ENCODE results near the gene RND2.
"Not testable (repeated sequence)": the region's sequence is repeated elsewhere in the genome, so short reads cannot be mapped to it uniquely, and the experiment has no call there.

The RND2 gene

DNA sequence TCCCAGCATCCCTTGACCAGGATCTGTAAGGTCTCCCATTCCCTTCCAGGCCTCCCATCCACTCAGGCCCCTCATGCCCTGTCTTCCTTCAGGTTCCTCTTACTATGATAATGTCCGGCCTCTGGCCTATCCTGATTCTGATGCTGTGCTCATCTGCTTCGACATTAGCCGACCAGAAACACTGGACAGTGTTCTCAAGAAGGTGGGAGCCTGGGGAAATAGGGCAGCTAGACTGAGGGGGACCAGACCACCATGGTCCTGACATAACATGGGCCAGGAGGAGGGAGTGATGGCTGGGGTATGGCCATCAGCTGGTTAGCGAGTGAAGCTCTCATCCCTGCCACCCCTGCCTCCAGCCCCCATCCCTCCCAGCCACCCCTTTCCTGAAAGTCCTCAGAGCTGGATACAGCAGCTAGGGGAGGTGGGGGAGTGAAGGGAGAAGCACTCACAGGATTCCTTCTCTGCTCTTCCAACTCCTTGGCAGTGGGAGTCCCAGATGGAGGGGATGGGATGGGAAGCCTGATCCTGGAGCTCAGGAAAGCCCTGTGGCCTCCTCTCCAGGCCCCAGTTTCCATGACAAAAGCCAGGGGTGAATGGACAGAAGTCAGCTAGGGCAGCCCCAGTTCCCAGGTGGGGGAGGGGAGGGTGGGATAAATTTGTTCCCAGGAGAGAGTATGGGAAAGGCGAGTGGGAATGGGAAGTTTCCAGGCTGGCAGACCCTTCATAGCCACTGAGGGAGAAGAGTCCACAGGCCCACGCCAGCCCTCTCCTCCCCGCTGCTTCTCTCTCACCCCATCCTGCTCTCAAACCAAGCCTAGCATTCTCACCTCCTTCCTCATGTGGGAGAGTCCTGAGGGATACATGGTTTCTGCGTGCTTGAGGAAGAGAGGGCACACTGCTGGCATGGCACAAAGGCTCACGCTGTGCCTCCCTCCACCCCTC is 2.3 kb downstream of the RND2 start:
- no peak for DNase-seq

DNA sequence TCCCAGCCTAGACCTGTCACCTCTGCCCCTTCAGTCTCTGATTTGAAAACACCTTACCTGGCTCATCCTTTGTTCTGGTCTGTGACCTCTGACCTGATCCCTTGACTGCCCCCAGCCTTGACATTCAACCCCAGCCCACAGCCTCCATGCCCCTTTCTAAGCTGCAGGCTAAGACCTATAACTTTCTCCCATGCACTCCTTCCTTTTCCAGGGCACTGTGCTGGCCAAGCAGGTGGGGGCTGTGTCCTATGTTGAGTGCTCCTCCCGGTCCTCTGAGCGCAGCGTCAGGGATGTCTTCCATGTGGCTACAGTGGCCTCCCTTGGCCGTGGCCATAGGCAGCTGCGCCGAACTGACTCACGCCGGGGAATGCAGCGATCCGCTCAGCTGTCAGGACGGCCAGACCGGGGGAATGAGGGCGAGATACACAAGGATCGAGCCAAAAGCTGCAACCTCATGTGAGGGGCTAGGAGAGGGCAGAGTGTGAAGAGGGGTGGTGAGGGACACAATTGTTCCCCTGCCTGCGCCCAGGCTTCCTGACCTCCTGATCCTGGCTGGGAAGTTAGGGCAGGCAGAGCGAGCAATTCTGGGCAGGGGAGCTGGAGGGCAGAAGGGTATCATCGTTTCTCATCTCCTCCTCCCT is 3.3 kb downstream of the RND2 start:
- DNase-seq, result no peak

DNA sequence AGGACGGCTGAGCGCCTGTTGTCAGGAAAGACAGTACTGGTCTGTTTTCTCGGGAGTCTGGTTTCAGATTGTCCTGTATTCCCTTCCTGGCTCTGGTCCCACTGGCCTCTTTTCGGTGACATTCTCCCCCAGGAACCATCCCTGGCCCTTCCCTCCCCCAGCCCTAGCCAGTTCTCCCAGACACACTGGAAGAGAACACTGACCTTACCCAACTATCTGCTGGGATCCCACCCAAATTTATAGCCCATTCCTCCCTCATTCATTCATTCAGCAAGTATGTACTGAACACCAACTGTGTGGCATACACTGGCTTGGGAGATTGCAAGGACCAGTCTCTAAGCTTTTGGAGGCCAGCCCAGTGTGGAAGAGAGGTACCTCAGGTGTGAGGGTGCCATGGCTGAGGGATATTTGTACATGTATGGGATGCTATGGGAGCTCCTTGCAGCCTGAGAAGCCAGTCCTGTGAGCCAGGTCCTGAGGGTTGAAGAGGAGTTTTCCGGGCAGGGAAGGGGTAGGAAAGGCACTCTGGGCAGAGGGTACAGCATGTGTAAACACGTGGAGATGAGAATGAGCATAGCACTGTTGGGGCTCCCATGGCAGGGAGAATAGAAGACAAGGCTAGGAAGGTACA is 5.2 kb downstream of the RND2 start:
- no peak for DNase-seq

DNA sequence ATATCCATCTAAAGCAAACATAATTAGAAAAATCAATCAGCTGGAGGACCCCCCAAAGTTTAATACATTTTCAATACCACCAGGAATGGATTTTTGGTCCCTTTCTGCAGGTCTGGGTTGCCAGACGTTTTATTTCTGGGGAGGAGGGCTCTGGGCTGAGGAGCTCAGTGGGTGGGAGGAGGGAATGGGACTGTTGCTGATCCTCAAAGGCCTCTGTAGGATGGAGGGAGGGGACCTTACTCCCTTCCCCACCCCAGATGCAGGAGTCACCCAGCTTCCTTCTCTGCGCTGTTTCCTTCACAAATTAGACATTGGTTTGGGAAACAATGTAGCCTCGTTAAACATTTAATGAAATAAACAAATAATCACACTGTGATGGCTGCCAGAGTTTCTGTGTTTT is 6.6 kb downstream of the RND2 start:
- no peak for DNase-seq

DNA sequence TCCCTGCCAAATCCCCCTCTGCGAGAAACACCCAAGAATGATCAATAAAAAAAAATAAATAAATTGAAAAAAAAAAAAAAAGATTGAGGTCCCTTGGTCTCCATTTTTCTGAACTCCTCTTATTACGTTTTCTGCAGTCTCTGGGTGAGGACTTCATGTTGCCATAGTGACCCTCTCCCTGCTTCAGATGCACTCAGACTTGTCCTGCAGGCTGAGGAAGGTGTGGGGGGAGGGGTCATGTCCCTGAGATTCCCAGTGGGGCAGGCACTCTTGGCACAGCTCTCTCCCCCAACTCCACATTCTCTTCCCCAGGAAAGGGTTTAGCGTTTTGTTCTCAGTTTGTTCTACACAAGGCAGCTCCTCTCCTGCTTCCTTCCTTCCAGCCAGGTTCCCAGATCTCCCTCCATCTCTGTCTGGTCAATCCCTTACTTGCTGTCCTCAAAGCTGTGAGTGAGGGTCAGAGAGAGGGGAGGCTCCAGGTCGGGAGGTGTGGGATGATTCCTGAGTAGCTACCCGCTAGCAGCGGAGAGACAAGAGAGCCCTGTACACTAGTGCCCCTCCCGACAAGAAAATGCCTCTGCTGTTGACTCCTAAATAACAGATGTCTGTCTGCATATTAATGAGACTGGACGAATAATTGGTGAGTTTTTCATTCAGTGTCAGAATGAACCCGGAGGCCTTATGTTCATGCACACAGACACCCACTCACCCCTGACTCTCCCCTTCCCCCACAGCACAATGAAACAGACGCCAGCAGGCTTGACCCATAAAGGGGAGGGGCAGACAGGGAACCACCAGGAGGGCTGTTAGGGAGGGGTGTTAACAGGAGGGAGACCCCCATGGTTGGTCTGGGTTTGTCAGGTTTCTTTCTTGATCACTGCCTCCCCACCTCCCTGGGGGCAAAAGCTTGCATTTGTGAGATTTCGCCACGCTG is 9.2 kb downstream of the RND2 start:
- DNase-seq, result no peak

DNA sequence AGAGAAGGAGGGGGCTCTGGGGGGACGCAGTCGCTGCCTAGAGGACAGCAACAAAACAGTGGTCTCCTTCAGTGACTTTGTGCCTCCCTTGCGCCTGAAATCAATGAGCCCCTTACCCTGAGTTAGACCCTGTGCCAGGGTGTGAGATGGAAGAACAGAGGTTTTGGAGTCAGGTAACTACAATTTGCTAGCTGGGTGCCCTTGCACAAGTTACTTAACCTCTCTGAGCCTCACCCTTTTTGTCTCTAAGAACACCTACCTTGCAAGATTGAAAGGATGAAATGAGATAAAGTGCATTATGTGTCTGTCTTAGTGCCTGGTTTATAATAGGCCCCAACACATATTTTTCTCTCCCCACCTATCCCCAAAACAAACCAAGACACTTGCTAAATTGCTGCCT is 9.9 kb downstream of the RND2 start:
- no peak for DNase-seq

DNA sequence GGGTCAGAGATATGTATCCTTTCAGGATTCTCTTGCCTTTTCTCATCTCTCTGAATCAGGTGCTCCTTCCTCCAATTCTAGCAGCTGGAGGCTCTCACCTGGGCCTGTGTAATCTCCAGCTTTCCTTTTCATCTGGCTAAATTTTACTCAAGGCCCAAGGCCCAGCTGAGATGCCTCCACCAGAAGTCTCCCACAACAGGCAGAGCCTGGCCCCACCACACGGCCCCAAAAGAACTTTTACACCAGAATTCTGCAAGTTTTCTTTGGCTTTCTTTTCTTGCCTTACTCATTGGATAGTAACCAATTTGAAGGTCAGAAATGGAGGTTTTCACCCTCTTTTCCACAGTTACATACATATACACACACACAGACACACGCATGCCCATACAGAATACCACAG is 14.6 kb downstream of the RND2 start:
- no peak for DNase-seq

DNA sequence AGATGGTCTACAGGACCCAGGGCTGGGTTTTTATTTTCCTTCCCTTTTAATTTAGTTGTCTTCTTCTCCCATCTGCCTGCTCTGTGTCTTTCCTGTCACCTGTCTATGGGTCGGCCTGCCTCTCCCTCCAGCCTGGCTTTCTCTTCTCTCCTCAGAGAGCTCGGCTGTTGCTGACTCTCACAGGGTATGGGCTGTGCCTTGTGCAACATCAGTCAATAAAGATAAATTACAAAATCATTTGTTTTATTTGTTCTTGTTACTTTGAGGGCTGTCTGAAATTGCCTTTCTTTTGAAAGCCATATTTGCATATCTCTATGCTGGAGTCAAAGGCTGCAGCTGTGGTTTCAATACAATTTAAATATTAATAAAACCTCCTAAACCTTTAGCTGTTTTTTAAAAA is 15.6 kb downstream of the RND2 start:
- DNase-seq, result no peak

DNA sequence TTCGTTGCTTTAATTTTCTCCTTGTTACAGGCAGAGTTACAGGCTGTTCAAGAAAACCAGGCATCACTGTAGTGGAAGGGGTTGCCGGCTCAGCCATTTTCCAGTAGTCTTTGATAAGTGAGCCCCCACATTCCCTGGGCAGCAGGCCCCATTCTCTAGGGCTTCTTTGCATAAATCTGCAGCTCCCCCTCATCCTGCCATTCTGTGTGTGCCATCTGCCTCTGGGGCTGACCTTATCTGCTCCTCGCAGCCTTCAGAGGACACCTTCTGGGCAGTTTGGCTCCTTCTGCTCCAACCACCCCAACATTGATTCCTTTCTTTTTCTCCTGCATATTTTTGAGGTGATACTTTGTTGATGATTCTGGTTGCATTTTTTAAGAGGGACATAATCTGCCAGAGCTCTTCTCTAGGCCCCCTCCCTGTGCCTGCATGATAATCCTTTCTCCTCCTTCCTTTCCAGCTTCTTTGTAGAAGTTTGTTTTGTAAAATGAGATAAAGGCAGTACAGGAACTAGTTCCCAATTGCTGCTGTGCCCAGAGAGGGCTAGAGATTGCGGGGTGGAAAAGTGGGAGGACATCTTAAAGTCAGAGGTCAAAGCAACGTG is 17.1 kb downstream of the RND2 start:
- no peak for DNase-seq

DNA sequence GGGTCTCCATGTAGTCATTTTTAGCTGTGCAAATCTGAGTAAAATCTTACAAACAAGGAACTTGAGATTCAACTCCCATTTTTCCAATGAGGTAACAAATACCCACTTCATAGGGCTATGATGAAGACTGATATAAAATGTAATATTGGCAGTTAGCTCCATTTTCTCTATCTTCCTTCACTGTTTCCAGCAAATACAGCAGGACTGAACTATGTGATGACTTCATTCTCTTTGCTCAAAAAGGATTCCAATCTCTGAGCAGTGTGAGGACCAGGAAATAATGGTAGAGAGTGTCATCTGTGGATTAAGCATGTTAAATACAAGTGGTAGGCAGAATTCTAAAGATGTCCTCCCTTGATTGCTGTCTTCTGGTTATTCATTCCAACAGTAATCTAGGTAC is 18.3 kb downstream of the RND2 start:
- DNase-seq, result no peak

DNA sequence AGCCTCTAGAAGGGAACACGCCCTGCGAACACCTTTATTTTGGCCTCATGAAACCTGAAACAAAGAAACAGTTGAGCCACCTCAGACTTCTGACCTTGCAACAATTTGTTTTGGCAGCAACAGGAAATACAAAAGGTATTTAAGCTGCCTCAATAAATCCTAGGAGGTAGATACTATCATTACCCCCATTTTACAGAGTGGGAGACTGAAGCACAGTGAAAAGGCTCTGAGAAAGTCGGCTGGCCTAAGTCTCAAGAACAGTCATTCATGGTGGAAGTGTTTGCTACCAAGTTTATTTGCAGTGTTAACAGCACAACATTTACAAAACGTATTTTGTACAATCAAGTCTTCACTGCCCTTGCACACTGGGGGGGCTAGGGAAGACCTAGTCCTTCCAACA is 19.0 kb downstream of the RND2 start:
- DNase-seq, result no peak

DNA sequence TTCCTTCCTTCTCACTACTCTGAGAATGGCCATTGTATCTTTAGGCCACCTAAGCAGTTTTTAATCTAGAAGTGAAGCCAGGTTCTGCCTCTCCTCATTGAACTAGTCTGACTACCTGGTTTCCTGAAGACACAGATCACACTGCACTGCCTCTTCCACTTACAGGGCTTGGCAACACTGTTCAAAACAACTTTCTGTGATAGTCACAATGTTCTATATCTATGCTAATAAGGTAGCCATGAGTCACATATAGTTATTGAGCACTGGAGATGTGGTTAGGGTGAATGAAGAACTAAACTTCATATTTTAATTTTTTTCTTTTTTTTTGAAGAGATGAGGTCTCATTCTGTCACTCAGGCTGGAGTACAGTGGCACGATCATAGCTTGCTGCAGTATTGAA is 26.9 kb downstream of the RND2 start:
- DNase-seq, result no peak

DNA sequence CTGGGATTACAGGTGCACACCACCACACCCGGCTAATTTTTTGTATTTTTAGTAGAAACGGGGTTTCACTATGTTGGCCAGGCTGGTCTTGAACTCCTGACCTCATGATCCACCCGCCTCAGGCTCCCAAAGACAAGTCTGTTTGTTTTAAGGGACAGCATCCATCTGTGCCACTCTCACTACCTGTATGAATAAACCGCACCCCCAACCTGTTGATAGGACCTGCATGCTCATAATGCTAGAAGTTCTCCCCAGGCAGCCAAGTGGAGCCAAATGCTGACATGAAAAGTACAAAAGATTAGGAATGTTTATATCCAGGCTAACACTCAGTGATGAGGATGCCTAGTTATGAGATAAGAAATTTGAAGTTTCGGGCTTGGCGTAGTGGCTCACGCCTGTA is 28.0 kb downstream of the RND2 start:
- not testable (repeated sequence) for DNase-seq

DNA sequence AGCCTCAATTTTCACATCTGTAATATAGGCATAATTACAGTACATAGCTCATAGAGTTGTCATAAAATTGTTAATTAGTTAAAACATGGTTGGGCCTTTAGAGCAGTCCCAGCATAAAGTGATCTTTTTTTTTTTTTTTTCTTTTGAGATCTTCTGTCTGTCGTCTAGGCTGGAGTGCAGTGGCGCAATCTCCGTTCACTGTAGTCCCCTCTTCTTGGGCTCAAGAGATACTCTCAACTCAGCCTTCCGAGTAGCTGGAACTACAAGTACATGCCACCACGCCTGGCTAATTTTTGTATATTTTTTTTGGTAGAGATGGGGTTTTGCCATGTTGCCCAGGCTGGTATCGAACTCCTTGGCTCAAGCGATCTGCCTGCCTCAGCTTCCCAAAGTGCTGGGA is 31.0 kb downstream of the RND2 start:
- no peak for DNase-seq

DNA sequence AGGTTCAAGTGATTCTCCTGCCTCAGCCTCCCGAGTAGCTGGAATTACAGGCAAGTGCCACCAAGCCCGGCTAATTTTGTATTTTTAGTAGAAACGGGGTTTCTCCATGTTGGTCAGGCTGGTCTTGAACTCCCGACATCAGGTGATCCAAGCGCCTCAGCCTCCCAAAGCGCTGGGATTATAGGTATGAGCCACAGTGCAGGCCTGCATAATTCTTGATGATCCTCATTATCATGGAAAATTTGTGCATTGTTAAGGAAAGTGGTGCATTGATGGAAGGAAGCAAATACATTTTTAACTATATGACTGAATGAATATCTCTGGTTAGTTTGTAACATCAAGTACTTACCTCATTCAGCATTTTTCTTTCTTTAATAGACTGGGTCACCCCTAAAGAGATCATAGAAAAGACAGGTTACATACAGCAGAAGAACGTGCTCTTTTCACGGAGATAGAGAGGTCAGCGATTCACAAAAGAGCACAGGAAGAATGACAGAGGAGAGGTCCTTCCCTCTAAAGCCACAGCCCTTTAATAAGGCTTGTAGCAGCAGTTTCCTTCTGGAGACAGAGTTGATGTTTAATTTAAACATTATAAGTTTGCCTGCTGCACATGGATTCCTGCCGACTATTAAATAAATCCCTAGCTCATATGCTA is 38.1 kb downstream of the RND2 start:
- no peak for DNase-seq

DNA sequence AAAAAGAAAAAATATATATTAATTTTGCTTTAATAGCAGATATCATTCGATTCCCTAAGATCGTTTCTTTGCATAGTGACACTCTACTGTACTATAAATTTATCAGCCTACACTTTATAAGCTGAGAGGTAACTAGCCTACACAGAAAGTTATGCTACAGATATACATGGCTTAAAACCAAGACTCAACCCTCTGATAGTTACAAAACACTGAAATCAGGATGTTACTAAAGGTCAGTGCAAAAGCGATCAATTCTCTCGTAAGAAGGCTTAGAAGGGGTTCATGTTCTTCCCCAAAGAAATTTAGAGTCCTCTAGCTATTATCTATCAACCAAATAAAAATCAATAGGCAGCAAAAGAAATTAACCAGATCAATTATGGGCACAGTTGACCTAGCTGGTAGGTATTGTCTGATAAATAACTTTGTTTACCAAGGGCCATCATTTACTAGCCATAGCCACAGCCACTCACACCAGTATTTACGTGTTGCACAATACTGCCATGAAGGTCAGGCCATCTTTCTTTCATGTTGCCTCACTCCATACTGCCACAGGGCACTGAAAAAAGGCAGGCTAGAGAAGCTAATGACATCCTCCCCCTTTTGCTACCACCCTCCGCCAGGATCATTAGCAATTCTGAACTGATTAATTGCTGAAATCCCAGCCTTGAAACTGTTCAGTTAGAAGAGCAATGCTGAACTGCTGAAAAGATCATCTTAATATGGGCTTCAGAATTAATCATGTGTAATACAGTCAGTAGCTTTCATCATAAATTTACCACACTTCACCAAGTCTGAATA is 43.7 kb downstream of the RND2 start:
- DNase-seq, result no peak

DNA sequence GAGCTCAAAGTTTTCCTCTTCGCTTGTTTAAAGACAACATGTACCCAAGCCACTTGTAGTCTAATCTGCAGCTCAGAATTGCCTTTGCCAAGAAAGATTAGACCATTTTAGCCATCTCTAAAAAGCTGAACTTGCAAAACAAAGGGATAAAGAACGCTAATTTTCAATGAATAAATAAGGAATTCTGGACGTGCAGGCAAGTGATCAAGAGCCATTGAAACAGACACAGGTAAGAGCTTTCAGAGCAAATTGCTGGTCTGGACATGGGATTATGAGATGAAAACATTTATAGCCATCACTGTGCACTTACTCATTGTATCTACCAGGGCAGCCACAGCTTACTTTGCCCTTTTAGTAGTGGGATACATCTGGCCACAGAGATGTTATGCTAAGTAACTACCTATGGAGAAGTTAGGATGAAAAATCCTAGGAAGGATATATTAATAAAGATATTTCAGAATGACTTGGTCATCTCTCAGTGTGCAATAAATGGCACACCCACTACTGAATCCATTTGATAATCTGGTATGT is 44.4 kb downstream of the RND2 start:
- no peak for DNase-seq

DNA sequence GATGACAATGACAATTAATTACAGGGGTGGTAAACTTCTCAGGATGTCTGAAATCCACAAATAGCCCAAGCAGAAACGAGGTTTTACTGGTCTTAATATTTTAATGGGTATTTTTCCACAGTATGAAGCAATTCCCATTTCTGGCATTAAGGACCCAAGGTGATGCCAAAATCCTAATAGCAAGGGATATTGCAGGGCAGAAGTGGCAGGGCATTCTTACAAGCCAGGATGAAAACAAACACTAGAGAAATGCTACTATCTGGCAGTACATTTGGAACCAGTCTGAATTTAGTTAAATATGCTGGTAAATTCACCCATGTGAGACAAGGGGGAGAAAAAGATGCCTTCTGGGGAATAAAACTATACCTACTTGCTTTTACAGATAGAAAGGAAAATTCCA is 45.2 kb downstream of the RND2 start:
- DNase-seq, result no peak

DNA sequence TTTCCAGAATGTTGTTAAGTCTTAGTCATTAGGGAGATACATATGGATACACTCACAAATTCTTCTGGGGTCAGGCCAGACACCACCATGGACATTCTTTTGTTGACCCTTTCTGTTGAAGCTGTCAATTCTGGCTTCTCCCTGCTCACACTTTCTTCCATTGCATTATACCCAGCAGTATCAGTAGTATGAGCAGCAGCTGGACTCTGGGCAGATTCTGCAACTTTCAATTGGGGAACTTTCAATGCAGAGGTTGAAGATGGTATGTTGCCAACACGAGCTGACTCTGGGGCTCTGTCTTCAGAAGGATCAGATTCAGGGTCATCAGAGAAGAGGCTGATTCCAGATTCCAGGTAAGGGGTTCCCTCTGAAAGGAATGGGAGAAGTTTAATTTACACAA is 45.8 kb downstream of the RND2 start:
- DNase-seq, result no peak

DNA sequence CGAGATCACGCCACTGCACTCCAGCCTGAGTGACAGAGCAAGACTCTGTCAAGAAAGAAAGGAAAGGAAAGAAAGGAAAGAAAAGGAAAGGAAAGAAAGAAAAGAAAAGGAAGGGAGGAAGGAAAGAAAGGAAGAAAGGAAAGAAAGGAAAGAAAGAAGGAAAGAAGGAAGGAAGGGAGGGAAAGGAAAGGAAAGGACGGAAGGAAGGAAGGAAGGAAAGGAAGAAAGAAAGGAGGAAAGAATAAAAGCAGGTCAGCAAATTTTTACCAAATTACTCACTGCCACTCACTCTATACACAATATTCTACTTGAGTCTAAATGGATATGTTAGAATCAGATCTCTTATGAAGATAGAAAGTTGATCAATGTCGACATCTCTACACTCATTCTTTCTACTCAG is 49.8 kb downstream of the RND2 start:
- DNase-seq, result no peak

Measured in activated CD8-positive, alpha-beta memory T cell treated with anti-CD3 and anti-CD28 coated beads, Interleukin-2, amount 50 U/mL, for 48 hours (primary cell).